GM23338 (cell line): ENCODE measurements around the gene FBN3. TPM values are rescaled to one million over a fixed set of nuclear protein-coding genes. Genes with fewer than 3 reads are reported as not detected.

Experiments used
- ATAC-seq: fragments of 200-7000 bp; cut with Tn5 transposase; 3 replicates; pipeline ENCODE4 v1.9.1; 2020
- DNase-seq: peaks from one replicate; pipeline ENCODE4 v3.0.0-alpha.2; 2015; ENCODE audit warnings: low spot score
- H2AFZ ChIP-seq: fragments of 200-600 bp; sonication (generic); 2 replicates; pipeline ENCODE4 v1.8.0; 2016; ENCODE audit warnings: antibody characterized with exemption, mild to moderate bottlenecking, moderate library complexity
- H3F3A ChIP-seq: fragments of 200-600 bp; sonication (generic); replicated peaks from 2 replicates; pipeline ENCODE4 v1.8.0; 2017; ENCODE audit warnings: antibody characterized with exemption, mixed run types, low read depth
- H3K27ac ChIP-seq: fragments of 200-600 bp; sonication (generic); 2 replicates; pipeline ENCODE4 v1.6.1; 2016; ENCODE audit warnings: low read depth
- H3K27me3 ChIP-seq: fragments of 200-600 bp; sonication (generic); 2 replicates; pipeline ENCODE4 v1.8.0; 2016; ENCODE audit warnings: mild to moderate bottlenecking, mixed run types, moderate library complexity; ENCODE audit not compliant: insufficient read depth
- H3K36me3 ChIP-seq: fragments of 200-600 bp; sonication (generic); 2 replicates; pipeline ENCODE4 v1.8.0; 2016; ENCODE audit warnings: mild to moderate bottlenecking; ENCODE audit not compliant: insufficient read depth
- H3K4me1 ChIP-seq: fragments of 200-600 bp; sonication (generic); 2 replicates; pipeline ENCODE4 v1.8.0; 2016; ENCODE audit warnings: mild to moderate bottlenecking, moderate library complexity; ENCODE audit not compliant: insufficient read depth
- H3K4me2 ChIP-seq: fragments of 200-600 bp; sonication (generic); 2 replicates; pipeline ENCODE4 v1.7.1; 2017; ENCODE audit warnings: mixed run types
- H3K4me3 ChIP-seq: fragments of 200-600 bp; sonication (generic); 2 replicates; pipeline ENCODE4 v1.6.1; 2016; ENCODE audit warnings: mixed run types
- H3K79me2 ChIP-seq: fragments of 200-600 bp; sonication (generic); replicated peaks from 2 replicates; pipeline ENCODE4 v1.8.0; 2017; ENCODE audit warnings: mild to moderate bottlenecking; ENCODE audit not compliant: insufficient read depth
- H3K9me2 ChIP-seq: fragments of 200-600 bp; sonication (generic); 2 replicates; pipeline ENCODE4 v1.8.0; 2017; ENCODE audit not compliant: insufficient read depth
- H4K20me1 ChIP-seq: fragments of 200-600 bp; sonication (generic); replicated peaks from 2 replicates; pipeline ENCODE4 v1.8.0; 2017; ENCODE audit warnings: mild to moderate bottlenecking; ENCODE audit not compliant: insufficient read depth
- H3K27ac Mint-ChIP-seq: 2 replicates; pipeline ENCODE4 v1.8.0; 2020; ENCODE audit warnings: inconsistent platforms, mild to moderate bottlenecking, moderate library complexity, mixed read lengths
- H3K27me3 Mint-ChIP-seq: 3 replicates; pipeline ENCODE4 v1.8.0; 2022; ENCODE audit warnings: low read depth, mild to moderate bottlenecking, moderate library complexity, mixed read lengths, inconsistent platforms; ENCODE audit not compliant: insufficient read depth, poor library complexity
- H3K36me3 Mint-ChIP-seq: 3 replicates; pipeline ENCODE4 v1.8.0; 2021; ENCODE audit warnings: low read depth, mild to moderate bottlenecking, inconsistent platforms, moderate library complexity, mixed read lengths
- H3K4me1 Mint-ChIP-seq: 3 replicates; pipeline ENCODE4 v1.8.0; 2020; ENCODE audit warnings: mild to moderate bottlenecking, inconsistent platforms, mixed read lengths
- H3K4me3 Mint-ChIP-seq: 3 replicates; pipeline ENCODE4 v1.8.0; 2021; ENCODE audit warnings: moderate library complexity, mild to moderate bottlenecking, inconsistent platforms, mixed read lengths
- H3K9me3 Mint-ChIP-seq: 3 replicates; pipeline ENCODE4 v1.8.0; 2020; ENCODE audit warnings: moderate library complexity, mild to moderate bottlenecking, inconsistent platforms, mixed read lengths
- CREB1 ChIP-seq: fragments of 250-450 bp; sonication (Bioruptor Pico); IDR thresholded peaks from 2 replicates; pipeline ENCODE4 v1.5.0; 2020; ENCODE audit warnings: low read depth, mild to moderate bottlenecking, moderate library complexity
- CTCF ChIP-seq, 2 experiments: fragments of 200-600 bp in 1 of 2; sonication (generic) in 1 of 2; conservative IDR thresholded peaks; 2 replicates each; pipeline versions ENCODE4 v1.5.1 to v1.6.1; 2016 to 2017; ENCODE audit warnings: antibody characterized with exemption in 2 of 2, low read depth in 2 of 2, mild to moderate bottlenecking in 2 of 2, moderate library complexity in 1 of 2
- ETS1 ChIP-seq: IDR thresholded peaks from 2 replicates; pipeline ENCODE4 v1.6.1; 2016; ENCODE audit warnings: antibody characterized with exemption
- EZH2 ChIP-seq: fragments of 200-600 bp; sonication (generic); IDR thresholded peaks from one replicate; pipeline ENCODE4 v1.8.0; 2017; ENCODE audit warnings: antibody characterized with exemption, mild to moderate bottlenecking, low read depth; ENCODE audit not compliant: unreplicated experiment
- EZH2phosphoT487 ChIP-seq: fragments of 200-600 bp; sonication (generic); IDR thresholded peaks from one replicate; pipeline ENCODE4 v1.8.1; 2018; ENCODE audit warnings: antibody characterized with exemption; ENCODE audit not compliant: unreplicated experiment
- JUNB ChIP-seq: IDR thresholded peaks from one replicate; pipeline ENCODE4 v1.6.1; 2016; ENCODE audit warnings: antibody characterized with exemption; ENCODE audit not compliant: unreplicated experiment
- NANOG ChIP-seq: IDR thresholded peaks from 2 replicates; pipeline ENCODE4 v1.6.1; 2016; ENCODE audit warnings: antibody characterized with exemption, borderline replicate concordance
- POLR2AphosphoS5 ChIP-seq: IDR thresholded peaks from 2 replicates; pipeline ENCODE4 v1.6.1; 2016; ENCODE audit warnings: antibody characterized with exemption, low read depth
- REST ChIP-seq: IDR thresholded peaks from one replicate; pipeline ENCODE4 v1.6.1; 2018; ENCODE audit warnings: antibody characterized with exemption; ENCODE audit not compliant: unreplicated experiment
- STAT1 ChIP-seq: IDR thresholded peaks from one replicate; pipeline ENCODE4 v1.6.1; 2016; ENCODE audit warnings: antibody characterized with exemption; ENCODE audit not compliant: unreplicated experiment
- ZNF114 ChIP-seq: fragments of 250-450 bp; sonication (Bioruptor Pico); IDR thresholded peaks from 2 replicates; pipeline ENCODE4 v1.5.0; 2020; ENCODE audit warnings: mild to moderate bottlenecking, moderate library complexity
- ZNF331 ChIP-seq: fragments of 250-450 bp; sonication (Bioruptor Pico); IDR thresholded peaks from 2 replicates; pipeline ENCODE4 v1.5.0; 2020; ENCODE audit warnings: low read depth, mild to moderate bottlenecking, moderate library complexity
- polyA plus RNA-seq: library from polyadenylated mRNA; unstranded; fragments of >200 nt; fragmentation: Nextera tagmentation; extraction: Ambion mirVana; gene quantifications from 2 replicates; pipeline ENCODE4 v1.2.1, GENCODE V29; 2016
- total RNA-seq: library from RNA; depleted of rRNA; stranded (reverse); fragments of >200 nt; shearing (Covaris generic); gene quantifications from 2 replicates; pipeline ENCODE4 v1.2.3, GENCODE V29; 2014
- TF ChIP-seq, protein P1 (sequence below): fragments of 250-450 bp; sonication (Bioruptor Pico); IDR thresholded peaks from 2 replicates; pipeline ENCODE4 v1.5.0; 2020; ENCODE audit warnings: mild to moderate bottlenecking, moderate library complexity

FBN3 gene
- total and polyA plus RNA-seq, 2 experiments from 2014 or later, result 8.5 to 54.5 TPM

GRCh38 chr19:8148410-8149260 is 757 bp downstream of the FBN3 start:
- Histone ChIP-seq H3K79me2 (peaks cover 17% of the 10 kb centered on the region; the same call in 1 of the 2 replicates), H4K20me1 (no peaks in the 10 kb centered on the region), H3K4me1 (peaks cover 16% of the 10 kb centered on the region), H3K4me2 (peak overlapping the region; percentile 91), H2AFZ (0 out of 2 replicates have a peak overlapping the region, but pooled peaks have one; percentile 43), H3K9me2 (no peaks in the 10 kb centered on the region), H3K27ac (peak overlapping the region; percentile 94), H3K36me3 (no peaks in the 10 kb centered on the region), H3K27me3 (no peaks in the 10 kb centered on the region), H3K4me3 (peak overlapping the region; percentile 87), H3F3A (peaks cover 10% of the 10 kb centered on the region)
- H3K27me3 Mint-ChIP-seq, result peaks cover 15% of the 10 kb centered on the region
- peak overlapping the region; percentile 82 for H3K4me3 Mint-ChIP-seq
- H3K4me1 Mint-ChIP-seq, result peaks cover 44% of the 10 kb centered on the region
- ATAC-seq (peak; percentile 63), DNase-seq (peak; percentile 97)
- H3K9me3 Mint-ChIP-seq, result no peaks in the 10 kb centered on the region; the same call in 1 of the 3 replicates
- H3K27ac Mint-ChIP-seq, result peak overlapping the region; percentile 89
- H3K36me3 Mint-ChIP-seq, result peaks cover 20% of the 10 kb centered on the region
- TF ChIP-seq, protein P1, sequence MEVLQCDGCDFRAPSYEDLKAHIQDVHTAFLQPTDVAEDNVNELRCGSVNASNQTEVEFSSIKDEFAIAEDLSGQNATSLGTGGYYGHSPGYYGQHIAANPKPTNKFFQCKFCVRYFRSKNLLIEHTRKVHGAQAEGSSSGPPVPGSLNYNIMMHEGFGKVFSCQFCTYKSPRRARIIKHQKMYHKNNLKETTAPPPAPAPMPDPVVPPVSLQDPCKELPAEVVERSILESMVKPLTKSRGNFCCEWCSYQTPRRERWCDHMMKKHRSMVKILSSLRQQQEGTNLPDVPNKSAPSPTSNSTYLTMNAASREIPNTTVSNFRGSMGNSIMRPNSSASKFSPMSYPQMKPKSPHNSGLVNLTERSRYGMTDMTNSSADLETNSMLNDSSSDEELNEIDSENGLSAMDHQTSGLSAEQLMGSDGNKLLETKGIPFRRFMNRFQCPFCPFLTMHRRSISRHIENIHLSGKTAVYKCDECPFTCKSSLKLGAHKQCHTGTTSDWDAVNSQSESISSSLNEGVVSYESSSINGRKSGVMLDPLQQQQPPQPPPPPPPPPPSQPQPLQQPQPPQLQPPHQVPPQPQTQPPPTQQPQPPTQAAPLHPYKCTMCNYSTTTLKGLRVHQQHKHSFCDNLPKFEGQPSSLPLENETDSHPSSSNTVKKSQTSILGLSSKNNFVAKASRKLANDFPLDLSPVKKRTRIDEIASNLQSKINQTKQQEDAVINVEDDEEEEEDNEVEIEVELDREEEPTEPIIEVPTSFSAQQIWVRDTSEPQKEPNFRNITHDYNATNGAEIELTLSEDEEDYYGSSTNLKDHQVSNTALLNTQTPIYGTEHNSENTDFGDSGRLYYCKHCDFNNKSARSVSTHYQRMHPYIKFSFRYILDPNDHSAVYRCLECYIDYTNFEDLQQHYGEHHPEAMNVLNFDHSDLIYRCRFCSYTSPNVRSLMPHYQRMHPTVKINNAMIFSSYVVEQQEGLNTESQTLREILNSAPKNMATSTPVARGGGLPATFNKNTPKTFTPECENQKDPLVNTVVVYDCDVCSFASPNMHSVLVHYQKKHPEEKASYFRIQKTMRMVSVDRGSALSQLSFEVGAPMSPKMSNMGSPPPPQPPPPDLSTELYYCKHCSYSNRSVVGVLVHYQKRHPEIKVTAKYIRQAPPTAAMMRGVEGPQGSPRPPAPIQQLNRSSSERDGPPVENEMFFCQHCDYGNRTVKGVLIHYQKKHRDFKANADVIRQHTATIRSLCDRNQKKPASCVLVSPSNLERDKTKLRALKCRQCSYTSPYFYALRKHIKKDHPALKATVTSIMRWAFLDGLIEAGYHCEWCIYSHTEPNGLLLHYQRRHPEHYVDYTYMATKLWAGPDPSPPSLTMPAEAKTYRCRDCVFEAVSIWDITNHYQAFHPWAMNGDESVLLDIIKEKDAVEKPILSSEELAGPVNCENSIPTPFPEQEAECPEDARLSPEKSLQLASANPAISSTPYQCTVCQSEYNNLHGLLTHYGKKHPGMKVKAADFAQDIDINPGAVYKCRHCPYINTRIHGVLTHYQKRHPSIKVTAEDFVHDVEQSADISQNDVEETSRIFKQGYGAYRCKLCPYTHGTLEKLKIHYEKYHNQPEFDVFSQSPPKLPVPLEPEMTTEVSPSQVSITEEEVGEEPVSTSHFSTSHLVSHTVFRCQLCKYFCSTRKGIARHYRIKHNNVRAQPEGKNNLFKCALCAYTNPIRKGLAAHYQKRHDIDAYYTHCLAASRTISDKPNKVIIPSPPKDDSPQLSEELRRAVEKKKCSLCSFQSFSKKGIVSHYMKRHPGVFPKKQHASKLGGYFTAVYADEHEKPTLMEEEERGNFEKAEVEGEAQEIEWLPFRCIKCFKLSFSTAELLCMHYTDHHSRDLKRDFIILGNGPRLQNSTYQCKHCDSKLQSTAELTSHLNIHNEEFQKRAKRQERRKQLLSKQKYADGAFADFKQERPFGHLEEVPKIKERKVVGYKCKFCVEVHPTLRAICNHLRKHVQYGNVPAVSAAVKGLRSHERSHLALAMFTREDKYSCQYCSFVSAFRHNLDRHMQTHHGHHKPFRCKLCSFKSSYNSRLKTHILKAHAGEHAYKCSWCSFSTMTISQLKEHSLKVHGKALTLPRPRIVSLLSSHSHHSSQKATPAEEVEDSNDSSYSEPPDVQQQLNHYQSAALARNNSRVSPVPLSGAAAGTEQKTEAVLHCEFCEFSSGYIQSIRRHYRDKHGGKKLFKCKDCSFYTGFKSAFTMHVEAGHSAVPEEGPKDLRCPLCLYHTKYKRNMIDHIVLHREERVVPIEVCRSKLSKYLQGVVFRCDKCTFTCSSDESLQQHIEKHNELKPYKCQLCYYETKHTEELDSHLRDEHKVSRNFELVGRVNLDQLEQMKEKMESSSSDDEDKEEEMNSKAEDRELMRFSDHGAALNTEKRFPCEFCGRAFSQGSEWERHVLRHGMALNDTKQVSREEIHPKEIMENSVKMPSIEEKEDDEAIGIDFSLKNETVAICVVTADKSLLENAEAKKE, result peak; percentile 66
- TF ChIP-seq CREB1, result no peak
- no peak for TF ChIP-seq ZNF114 (CRISPR knock-in tag)
- no peak for TF ChIP-seq EZH2phosphoT487
- peak; percentile 72 for TF ChIP-seq POLR2AphosphoS5
- TF ChIP-seq CTCF (conservative IDR thresholded peaks at IDR 0.05; ENCODE audit: low read depth in 2 of 2), result 0 out of 4 replicates have a peak, but pooled peaks of 1 of the 2 experiments have one; percentile 17
- TF ChIP-seq NANOG, result no peak
- no peak for TF ChIP-seq ZNF331 (CRISPR knock-in tag)
- TF ChIP-seq EZH2, result no peak
- no peak for TF ChIP-seq REST
- no peak for TF ChIP-seq ETS1
- TF ChIP-seq STAT1, result no peak
- TF ChIP-seq JUNB, result no peak
